ENCODE data around the gene ENDOV.

ENDOV gene

GRCh38 chr17:80445007-80445725, 30.2 kb downstream of the ENDOV start:
- peaks cover 7% of the 10 kb centered on the region for H4K20me1 ChIP-seq (ENCODE audit: insufficient read depth, low read length)
- H3K9me3 ChIP-seq (ENCODE audit: insufficient read depth, low read length, severe bottlenecking), result no peaks in the 10 kb centered on the region
- ATAC-seq (ENCODE audit: insufficient read depth, low read depth), result no peak
- no peaks in the 10 kb centered on the region for H3K4me1 ChIP-seq (ENCODE audit: insufficient read depth, low read length)
- H2AFZ ChIP-seq (ENCODE audit: low read depth, low read length), result no peak overlapping the region
- TF ChIP-seq EZH2 (IDR thresholded peaks at IDR 0.05; ENCODE audit: borderline replicate concordance, low read depth, low read length, severe bottlenecking), result no peak
- TF ChIP-seq, protein P1, sequence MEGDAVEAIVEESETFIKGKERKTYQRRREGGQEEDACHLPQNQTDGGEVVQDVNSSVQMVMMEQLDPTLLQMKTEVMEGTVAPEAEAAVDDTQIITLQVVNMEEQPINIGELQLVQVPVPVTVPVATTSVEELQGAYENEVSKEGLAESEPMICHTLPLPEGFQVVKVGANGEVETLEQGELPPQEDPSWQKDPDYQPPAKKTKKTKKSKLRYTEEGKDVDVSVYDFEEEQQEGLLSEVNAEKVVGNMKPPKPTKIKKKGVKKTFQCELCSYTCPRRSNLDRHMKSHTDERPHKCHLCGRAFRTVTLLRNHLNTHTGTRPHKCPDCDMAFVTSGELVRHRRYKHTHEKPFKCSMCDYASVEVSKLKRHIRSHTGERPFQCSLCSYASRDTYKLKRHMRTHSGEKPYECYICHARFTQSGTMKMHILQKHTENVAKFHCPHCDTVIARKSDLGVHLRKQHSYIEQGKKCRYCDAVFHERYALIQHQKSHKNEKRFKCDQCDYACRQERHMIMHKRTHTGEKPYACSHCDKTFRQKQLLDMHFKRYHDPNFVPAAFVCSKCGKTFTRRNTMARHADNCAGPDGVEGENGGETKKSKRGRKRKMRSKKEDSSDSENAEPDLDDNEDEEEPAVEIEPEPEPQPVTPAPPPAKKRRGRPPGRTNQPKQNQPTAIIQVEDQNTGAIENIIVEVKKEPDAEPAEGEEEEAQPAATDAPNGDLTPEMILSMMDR (IDR thresholded peaks at IDR 0.05; ENCODE audit: borderline replicate concordance, extremely low read depth, low read length, poor library complexity, severe bottlenecking), result no peak
- H3K4me3 ChIP-seq (ENCODE audit: low read depth in 1 of 2, low read length in 2 of 2), result no peak overlapping the region
- no peak overlapping the region for H3K27ac ChIP-seq (ENCODE audit: low read length)
- H3K9ac ChIP-seq (ENCODE audit: low read depth, low read length), result no peak overlapping the region
- no peaks in the 10 kb centered on the region for H3K27me3 ChIP-seq (ENCODE audit: insufficient read depth, low read length, poor library complexity)
- no peaks in the 10 kb centered on the region for H3K79me2 ChIP-seq (ENCODE audit: insufficient read depth, low read length)
- H3K4me2 ChIP-seq (ENCODE audit: insufficient read depth, low read length), result no peak overlapping the region
- H3K36me3 ChIP-seq (ENCODE audit: insufficient read depth, low read length), result no peaks in the 10 kb centered on the region
- no peak for DNase-seq

- no peaks in the 10 kb centered on the region for H3K79me2 ChIP-seq (ENCODE audit: insufficient read depth, low read length)
- no peak overlapping the region for H3K27ac ChIP-seq (ENCODE audit: low read length)
- no peaks in the 10 kb centered on the region for H3K4me1 ChIP-seq (ENCODE audit: insufficient read depth, low read length)
- no peak overlapping the region for H3K4me2 ChIP-seq (ENCODE audit: insufficient read depth, low read length)
- no peak overlapping the region for H3K4me3 ChIP-seq (ENCODE audit: low read depth in 1 of 2, low read length in 2 of 2)
- H3K9ac ChIP-seq (ENCODE audit: low read depth, low read length), result no peak overlapping the region
- H2AFZ ChIP-seq (ENCODE audit: low read depth, low read length), result no peak overlapping the region
- DNase-seq (no peak), ATAC-seq (ENCODE audit: insufficient read depth, low read depth) (no peak)
- H3K27me3 ChIP-seq (ENCODE audit: insufficient read depth, low read length, poor library complexity), result no peaks in the 10 kb centered on the region
- H3K9me3 ChIP-seq (ENCODE audit: insufficient read depth, low read length, severe bottlenecking), result no peaks in the 10 kb centered on the region
- H3K36me3 ChIP-seq (ENCODE audit: insufficient read depth, low read length), result no peaks in the 10 kb centered on the region
- peaks cover 7% of the 10 kb centered on the region for H4K20me1 ChIP-seq (ENCODE audit: insufficient read depth, low read length)
- no peak for TF ChIP-seq EZH2 (IDR thresholded peaks at IDR 0.05; ENCODE audit: borderline replicate concordance, low read depth, low read length, severe bottlenecking)
- TF ChIP-seq, protein P1 (IDR thresholded peaks at IDR 0.05; ENCODE audit: borderline replicate concordance, extremely low read depth, low read length, poor library complexity, severe bottlenecking), result no peak
Measured at GRCh38 chr17:80445726-80446110, 30.8 kb downstream of the ENDOV start.

DNA sequence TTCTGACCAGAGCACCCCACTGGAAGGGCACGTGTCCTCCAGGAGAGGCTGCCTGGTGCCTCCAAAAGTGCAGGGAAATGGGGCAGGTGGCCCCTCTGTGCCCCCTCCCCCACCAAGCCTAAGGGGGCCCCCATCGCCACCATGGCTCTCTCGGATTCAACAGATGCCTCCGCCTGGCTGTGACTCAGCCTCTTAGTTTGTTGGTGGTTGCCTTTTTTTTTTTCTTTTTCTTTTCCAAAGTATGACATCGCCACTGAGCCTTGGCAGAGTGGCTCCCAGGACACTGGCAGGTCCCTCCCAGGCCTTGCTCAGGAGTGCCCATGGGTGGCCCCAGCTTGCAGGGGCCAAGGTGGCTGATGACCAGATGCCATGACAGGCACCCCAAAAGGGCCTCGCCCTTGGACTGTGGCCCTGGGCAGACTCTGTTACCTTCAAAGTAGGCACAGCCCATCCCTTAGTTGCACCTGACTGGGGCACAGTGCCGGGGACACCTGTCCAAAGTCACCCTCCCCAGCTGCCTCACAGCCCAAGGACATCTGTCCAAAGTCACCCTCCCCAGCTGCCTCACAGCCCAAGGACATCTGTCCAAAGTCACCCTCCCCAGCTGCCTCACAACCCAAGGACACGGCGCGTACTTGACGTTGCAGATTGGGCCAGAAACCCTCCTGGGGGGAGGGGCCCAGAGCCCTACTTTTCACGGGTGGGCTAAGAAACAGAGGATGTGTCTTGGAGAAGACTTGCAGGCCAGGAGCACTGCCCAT, 31.9 kb downstream of the ENDOV start:
- Histone ChIP-seq H4K20me1 (ENCODE audit: insufficient read depth, low read length) (no peaks in the 10 kb centered on the region; the same call in 1 of the 2 replicates), H3K27me3 (ENCODE audit: insufficient read depth, low read length, poor library complexity) (no peaks in the 10 kb centered on the region), H3K9ac (ENCODE audit: low read depth, low read length) (no peak overlapping the region), H3K27ac (ENCODE audit: low read length) (no peak overlapping the region), H3K9me3 (ENCODE audit: insufficient read depth, low read length, severe bottlenecking) (no peaks in the 10 kb centered on the region), H3K4me3 (ENCODE audit: low read depth in 1 of 2, low read length in 2 of 2) (no peak overlapping the region), H3K4me1 (ENCODE audit: insufficient read depth, low read length) (no peaks in the 10 kb centered on the region), H3K4me2 (ENCODE audit: insufficient read depth, low read length) (no peak overlapping the region), H2AFZ (ENCODE audit: low read depth, low read length) (no peak overlapping the region), H3K79me2 (ENCODE audit: insufficient read depth, low read length) (no peaks in the 10 kb centered on the region), H3K36me3 (ENCODE audit: insufficient read depth, low read length) (no peaks in the 10 kb centered on the region)
- no peak for TF ChIP-seq EZH2 (IDR thresholded peaks at IDR 0.05; ENCODE audit: borderline replicate concordance, low read depth, low read length, severe bottlenecking)
- TF ChIP-seq, protein P1 (IDR thresholded peaks at IDR 0.05; ENCODE audit: borderline replicate concordance, extremely low read depth, low read length, poor library complexity, severe bottlenecking), result no peak
- DNase-seq, result no peak
- no peak for ATAC-seq (ENCODE audit: insufficient read depth, low read depth)

Data from DND-41 (cell line).